Peyer's patch (tissue), 4 donors: ENCODE results near the gene CYP27C1. TPM values are rescaled to one million over a fixed set of nuclear protein-coding genes. Genes with fewer than 3 reads are reported as not detected.
A peak's percentile ranks its signal among the peaks of the same experiment; 100 is the strongest.

Source experiments
- DNase-seq, 3 donors: peaks; one replicate each; pipeline ENCODE4 v3.0.0-alpha.2; 2017 to 2019
- H3K27ac ChIP-seq, 4 donors: fragments of 200-600 bp; sonication (generic); one replicate each; pipeline ENCODE4 v1.5.1; 2016 to 2019
- H3K27me3 ChIP-seq, 2 donors: fragments of 200-600 bp; sonication (generic); one replicate each; pipeline ENCODE4 v1.5.1; 2019
- H3K36me3 ChIP-seq, 3 donors: fragments of 200-600 bp; sonication (generic); one replicate each; pipeline ENCODE4 v1.5.1; 2016 to 2019
- H3K4me1 ChIP-seq, 4 donors: fragments of 200-600 bp; sonication (generic); one replicate each; pipeline ENCODE4 v1.5.1; 2016 to 2019
- H3K4me3 ChIP-seq, 4 donors: fragments of 200-600 bp; sonication (generic); 1 replicate in 3 of 4; 2 replicates in 1 of 4; pipeline ENCODE4 v1.5.1; 2016 to 2019; ENCODE audit warnings: mild to moderate bottlenecking in 1 of 4
- H3K9me3 ChIP-seq, 4 donors: fragments of 200-600 bp; sonication (generic); one replicate each; pipeline ENCODE4 v1.5.1; 2016 to 2019; ENCODE audit warnings: mild to moderate bottlenecking in 1 of 4
- POLR2A ChIP-seq, 2 donors: fragments of 450-650 bp; IDR thresholded peaks; one replicate each; pipeline ENCODE4 v1.5.1; 2017; ENCODE audit warnings: antibody characterized with exemption in 2 of 2, mild to moderate bottlenecking in 2 of 2, moderate library complexity in 2 of 2
- total RNA-seq, 4 donors: library from RNA; depleted of rRNA; stranded (reverse); fragments of >200 nt; gene quantifications; one replicate each; pipeline ENCODE4 v1.1.0, GENCODE V29; 2016
- TF ChIP-seq, protein P1 (sequence below), 6 experiments: fragments of 450-650 bp in 4 of 6; fragments of 200-600 bp in 2 of 6; sonication (generic) in 1 of 6; IDR thresholded peaks; one replicate each; pipeline ENCODE4 v1.5.1; 2017 to 2019; ENCODE audit warnings: antibody characterized with exemption in 6 of 6, mild to moderate bottlenecking in 3 of 6, moderate library complexity in 1 of 6

The CYP27C1 gene
- total RNA-seq, 4 donors from 2014 or later, result 0.13 TPM; not detected in 3

DNA sequence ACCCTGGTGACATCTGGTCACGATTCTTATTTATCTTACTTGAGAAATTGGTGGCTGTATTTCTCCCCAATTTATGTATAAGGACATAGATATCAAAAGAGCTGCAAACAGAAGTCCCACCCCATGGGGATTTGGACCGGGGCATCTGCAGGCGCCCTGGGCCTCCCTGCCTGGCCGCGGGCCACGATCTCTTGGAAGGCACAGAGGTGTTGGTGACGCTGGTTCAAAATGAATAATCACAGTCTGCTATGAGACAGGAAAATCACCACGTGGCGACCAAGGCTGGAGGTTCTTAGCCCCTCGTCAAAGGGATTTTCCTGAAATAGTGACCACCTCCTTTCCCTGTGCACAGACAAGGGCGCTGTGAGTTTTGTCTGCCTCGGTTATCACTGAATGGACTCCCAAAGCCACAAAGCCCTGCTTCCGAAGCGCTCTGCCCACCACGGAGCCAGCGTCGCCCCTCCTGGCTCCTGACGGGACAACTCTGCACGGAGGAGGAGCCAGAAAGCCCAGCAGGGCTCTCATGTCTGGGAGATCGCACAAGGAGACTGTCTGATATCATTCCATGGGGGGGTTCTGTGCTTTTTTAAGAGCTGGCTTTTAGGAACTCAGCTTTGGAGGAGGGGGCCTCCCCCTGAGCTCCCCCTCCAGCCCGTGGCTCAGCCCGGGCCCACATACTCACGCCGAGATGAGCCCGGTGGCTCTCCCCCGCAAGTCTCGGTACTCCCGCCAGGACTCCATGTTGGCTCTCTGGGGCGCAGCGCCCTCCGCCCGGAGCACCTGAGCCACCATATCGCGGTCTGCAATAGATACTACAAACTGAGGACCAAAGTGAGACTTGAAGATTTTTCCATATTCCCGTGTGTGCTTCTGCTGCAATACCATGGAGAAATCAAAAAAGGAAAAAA, 14.6 kb downstream of the CYP27C1 start:
- Histone ChIP-seq H3K4me1 (no peaks in the 10 kb centered on the region), H3K9me3 (no peaks in the 10 kb centered on the region), H3K4me3 (no peak overlapping the region), H3K36me3 (no peaks in the 10 kb centered on the region), H3K27me3 (no peaks in the 10 kb centered on the region), H3K27ac (no peak overlapping the region)
- no peak for DNase-seq
- TF ChIP-seq, protein P1, sequence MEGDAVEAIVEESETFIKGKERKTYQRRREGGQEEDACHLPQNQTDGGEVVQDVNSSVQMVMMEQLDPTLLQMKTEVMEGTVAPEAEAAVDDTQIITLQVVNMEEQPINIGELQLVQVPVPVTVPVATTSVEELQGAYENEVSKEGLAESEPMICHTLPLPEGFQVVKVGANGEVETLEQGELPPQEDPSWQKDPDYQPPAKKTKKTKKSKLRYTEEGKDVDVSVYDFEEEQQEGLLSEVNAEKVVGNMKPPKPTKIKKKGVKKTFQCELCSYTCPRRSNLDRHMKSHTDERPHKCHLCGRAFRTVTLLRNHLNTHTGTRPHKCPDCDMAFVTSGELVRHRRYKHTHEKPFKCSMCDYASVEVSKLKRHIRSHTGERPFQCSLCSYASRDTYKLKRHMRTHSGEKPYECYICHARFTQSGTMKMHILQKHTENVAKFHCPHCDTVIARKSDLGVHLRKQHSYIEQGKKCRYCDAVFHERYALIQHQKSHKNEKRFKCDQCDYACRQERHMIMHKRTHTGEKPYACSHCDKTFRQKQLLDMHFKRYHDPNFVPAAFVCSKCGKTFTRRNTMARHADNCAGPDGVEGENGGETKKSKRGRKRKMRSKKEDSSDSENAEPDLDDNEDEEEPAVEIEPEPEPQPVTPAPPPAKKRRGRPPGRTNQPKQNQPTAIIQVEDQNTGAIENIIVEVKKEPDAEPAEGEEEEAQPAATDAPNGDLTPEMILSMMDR (IDR thresholded peaks at IDR 0.05), result no peak
- TF ChIP-seq POLR2A (IDR thresholded peaks at IDR 0.05), result no peak

- Histone ChIP-seq H3K4me1 (no peaks in the 10 kb centered on the region), H3K27ac (no peak overlapping the region), H3K9me3 (no peaks in the 10 kb centered on the region), H3K4me3 (no peak overlapping the region), H3K27me3 (no peaks in the 10 kb centered on the region), H3K36me3 (no peaks in the 10 kb centered on the region)
- no peak for TF ChIP-seq POLR2A (IDR thresholded peaks at IDR 0.05)
- TF ChIP-seq, protein P1 (IDR thresholded peaks at IDR 0.05), result no peak
- DNase-seq, result no peak
Observed at GRCh38 chr2:127201452-127201851, 18.6 kb downstream of the CYP27C1 start.

DNA sequence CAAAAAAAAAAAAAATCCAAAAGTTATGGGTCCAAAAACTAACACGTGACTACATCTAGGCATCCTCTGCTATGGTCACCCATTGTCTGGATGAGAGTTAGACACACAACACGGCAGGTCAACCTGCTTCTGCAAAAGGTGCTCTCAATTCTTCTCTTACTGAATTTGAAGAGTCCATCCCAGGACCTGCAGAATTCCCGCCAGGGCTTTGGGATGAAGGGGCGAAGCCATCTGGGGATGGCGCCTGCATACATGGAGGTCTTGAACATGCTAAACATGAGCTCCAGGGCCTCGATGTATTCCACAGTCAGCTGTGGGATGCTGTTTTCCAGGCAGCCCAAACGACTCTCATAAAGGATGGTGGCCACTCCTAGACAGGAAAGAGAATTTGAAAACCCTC, 19.1 kb downstream of the CYP27C1 start:
- no peaks in the 10 kb centered on the region for H3K27me3 ChIP-seq
- no peaks in the 10 kb centered on the region for H3K36me3 ChIP-seq
- H3K9me3 ChIP-seq, result no peaks in the 10 kb centered on the region
- no peak for DNase-seq
- H3K4me1 ChIP-seq, result no peaks in the 10 kb centered on the region
- no peak overlapping the region for H3K27ac ChIP-seq
- no peak overlapping the region for H3K4me3 ChIP-seq
- TF ChIP-seq POLR2A (IDR thresholded peaks at IDR 0.05), result no peak
- TF ChIP-seq, protein P1 (IDR thresholded peaks at IDR 0.05), result no peak

GRCh38 chr2:127199223-127199622, 20.9 kb downstream of the CYP27C1 start:
- Histone ChIP-seq H3K4me3 (no peak overlapping the region), H3K27me3 (no peaks in the 10 kb centered on the region), H3K36me3 (no peaks in the 10 kb centered on the region), H3K9me3 (no peaks in the 10 kb centered on the region), H3K27ac (no peak overlapping the region), H3K4me1 (no peaks in the 10 kb centered on the region)
- no peak for TF ChIP-seq POLR2A (IDR thresholded peaks at IDR 0.05)
- TF ChIP-seq, protein P1 (IDR thresholded peaks at IDR 0.05), result no peak
- DNase-seq, result no peak

GRCh38 chr2:127197475-127198385, 22.4 kb downstream of the CYP27C1 start:
- peak overlapping the region in 3 of 4 donors; percentile 1 to 19 (median 14) for H3K4me3 ChIP-seq
- DNase-seq, result peak; percentile 56 to 83 (median 82)
- no peaks in the 10 kb centered on the region for H3K36me3 ChIP-seq
- H3K27me3 ChIP-seq, result no peaks in the 10 kb centered on the region
- H3K9me3 ChIP-seq, result no peaks in the 10 kb centered on the region
- no peak overlapping the region for H3K27ac ChIP-seq
- no peak for TF ChIP-seq POLR2A (IDR thresholded peaks at IDR 0.05)
- TF ChIP-seq, protein P1 (IDR thresholded peaks at IDR 0.05), result peak in 5 of 6 experiments; percentile 16 to 71 (median 62)
- no peaks in the 10 kb centered on the region for H3K4me1 ChIP-seq
